Memory B cell (primary cell): Measurements from ENCODE around the gene SDR42E1.

Source experiments
- ATAC-seq: fragments of 150-1000 bp; cut with Tn5 transposase; 2 replicates; pipeline ENCODE4 v1.10.0; 2021; ENCODE audit warnings: low read depth, mild to moderate bottlenecking, moderate library complexity
- DNase-seq, 2 donors: peaks; one replicate each; pipeline ENCODE4 v3.0.0; 2022; ENCODE audit warnings: low spot score in 2 of 2
- H3K27ac Mint-ChIP-seq: one replicate; pipeline ENCODE4 v1.8.0; 2022; ENCODE audit warnings: mild to moderate bottlenecking, moderate library complexity, mixed read lengths
- H3K27me3 Mint-ChIP-seq: one replicate; pipeline ENCODE4 v1.8.0; 2022; ENCODE audit warnings: mixed read lengths
- H3K36me3 Mint-ChIP-seq: one replicate; pipeline ENCODE4 v1.8.0; 2022; ENCODE audit warnings: mild to moderate bottlenecking, mixed read lengths
- H3K4me1 Mint-ChIP-seq: one replicate; pipeline ENCODE4 v1.8.0; 2022; ENCODE audit warnings: mixed read lengths
- H3K4me3 Mint-ChIP-seq: one replicate; pipeline ENCODE4 v1.8.0; 2022; ENCODE audit warnings: mild to moderate bottlenecking, moderate library complexity, mixed read lengths
- H3K9me3 Mint-ChIP-seq: one replicate; pipeline ENCODE4 v1.8.0; 2022; ENCODE audit warnings: mixed read lengths

The SDR42E1 gene

DNA sequence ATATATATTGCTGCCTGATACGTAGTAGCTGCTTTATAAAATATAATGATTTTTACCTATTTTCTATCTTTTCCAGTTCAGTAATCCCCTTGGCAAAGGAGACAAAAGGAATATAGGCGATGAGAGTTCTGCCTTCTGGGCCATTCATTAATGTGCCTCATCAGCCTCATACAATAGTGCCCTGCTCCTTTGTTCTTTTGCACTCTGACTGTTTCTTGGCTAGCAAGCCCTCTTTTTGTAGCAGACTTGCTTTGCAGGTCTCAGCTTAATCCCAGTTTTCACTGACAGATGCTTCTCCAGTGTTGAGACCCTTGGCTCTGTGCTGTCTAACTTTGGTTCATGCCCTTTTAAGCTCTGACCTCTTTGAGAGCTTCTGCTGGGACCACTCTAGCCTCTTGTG is 34.2 kb upstream of the SDR42E1 start:
- H3K4me3 Mint-ChIP-seq, result no peak overlapping the region
- no peak for ATAC-seq
- H3K4me1 Mint-ChIP-seq, result no peaks in the 10 kb centered on the region

GRCh38 chr16:82044585-82044911 is 33.3 kb upstream of the SDR42E1 start:
- Mint-ChIP-seq H3K27ac (no peak overlapping the region), H3K4me1 (no peaks in the 10 kb centered on the region), H3K27me3 (peaks cover 14% of the 10 kb centered on the region), H3K9me3 (no peaks in the 10 kb centered on the region), H3K36me3 (no peaks in the 10 kb centered on the region), H3K4me3 (no peak overlapping the region)
- ATAC-seq (no peak), DNase-seq (no peak)

More for the DNA sequence above, 34.2 kb upstream of the SDR42E1 start:
- H3K9me3 Mint-ChIP-seq, result no peaks in the 10 kb centered on the region
- DNase-seq, result no peak
- H3K27ac Mint-ChIP-seq, result no peak overlapping the region
- H3K36me3 Mint-ChIP-seq, result no peaks in the 10 kb centered on the region
- H3K27me3 Mint-ChIP-seq, result peaks cover 15% of the 10 kb centered on the region

- DNase-seq, result no peak
- H3K4me3 Mint-ChIP-seq, result no peak overlapping the region
- H3K9me3 Mint-ChIP-seq, result no peaks in the 10 kb centered on the region
- no peak overlapping the region for H3K27ac Mint-ChIP-seq
- H3K4me1 Mint-ChIP-seq, result no peaks in the 10 kb centered on the region
- ATAC-seq, result no peak
- peaks cover 18% of the 10 kb centered on the region for H3K27me3 Mint-ChIP-seq
- H3K36me3 Mint-ChIP-seq, result no peaks in the 10 kb centered on the region
Measured at GRCh38 chr16:82043680-82044584, 32.7 kb upstream of the SDR42E1 start.

- Mint-ChIP-seq H3K9me3 (no peaks in the 10 kb centered on the region), H3K27me3 (peaks cover 16% of the 10 kb centered on the region), H3K27ac (no peak overlapping the region), H3K36me3 (no peaks in the 10 kb centered on the region), H3K4me3 (no peak overlapping the region), H3K4me1 (no peaks in the 10 kb centered on the region)
- ATAC-seq, result no peak
- no peak for DNase-seq
Measured at GRCh38 chr16:82042846-82043245, 31.6 kb upstream of the SDR42E1 start.

DNA sequence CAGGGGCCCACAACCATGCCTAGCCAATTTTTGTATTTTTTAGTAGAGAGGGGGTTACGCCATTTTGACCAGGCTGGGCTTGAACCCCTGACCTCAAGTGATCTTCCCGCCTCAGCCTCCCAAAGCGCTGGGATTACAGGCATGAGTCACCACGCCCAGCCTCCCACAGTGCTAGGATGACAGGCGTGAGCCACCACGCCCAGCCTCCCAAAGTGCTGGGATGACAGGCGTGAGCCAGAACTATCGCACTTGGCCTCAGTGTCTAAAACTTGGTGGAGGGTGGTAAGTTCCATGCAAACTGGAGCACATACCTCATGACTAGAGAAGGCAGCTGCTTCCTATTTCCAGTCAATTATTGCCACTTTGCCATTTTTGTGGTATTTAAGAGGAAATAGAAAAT is 30.9 kb upstream of the SDR42E1 start:
- peaks cover 11% of the 10 kb centered on the region for H3K27me3 Mint-ChIP-seq
- H3K27ac Mint-ChIP-seq, result no peak overlapping the region
- H3K9me3 Mint-ChIP-seq, result no peaks in the 10 kb centered on the region
- no peak for ATAC-seq
- H3K4me3 Mint-ChIP-seq, result no peak overlapping the region
- DNase-seq, result no peak
- H3K4me1 Mint-ChIP-seq, result no peaks in the 10 kb centered on the region
- no peaks in the 10 kb centered on the region for H3K36me3 Mint-ChIP-seq

- H3K27ac Mint-ChIP-seq, result no peak overlapping the region
- no peaks in the 10 kb centered on the region for H3K9me3 Mint-ChIP-seq
- DNase-seq, result no peak
- peaks cover 10% of the 10 kb centered on the region for H3K27me3 Mint-ChIP-seq
- no peak for ATAC-seq
- H3K4me1 Mint-ChIP-seq, result no peaks in the 10 kb centered on the region
- H3K36me3 Mint-ChIP-seq, result no peaks in the 10 kb centered on the region
- H3K4me3 Mint-ChIP-seq, result no peak overlapping the region
Measured at GRCh38 chr16:82041542-82041941, 30.3 kb upstream of the SDR42E1 start.

DNA sequence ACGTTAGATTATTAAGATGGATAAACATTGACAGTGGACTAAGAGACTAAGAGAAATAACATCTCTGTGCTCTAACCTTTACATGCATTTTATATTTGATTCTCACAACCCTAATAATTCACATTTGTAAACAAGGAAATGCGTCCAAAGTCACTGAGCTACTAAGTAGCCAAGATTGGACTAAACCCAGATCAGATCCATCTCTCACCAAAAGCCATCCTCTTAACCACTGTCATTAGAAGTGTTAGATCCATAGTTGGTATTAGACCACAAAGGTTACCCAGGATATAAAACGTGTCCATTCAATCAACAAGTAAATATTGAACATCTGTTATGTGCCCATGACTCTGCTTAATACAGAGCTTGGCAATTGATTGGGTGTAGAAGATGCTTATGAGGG is 29.0 kb upstream of the SDR42E1 start:
- Mint-ChIP-seq H3K36me3 (no peaks in the 10 kb centered on the region), H3K9me3 (no peaks in the 10 kb centered on the region), H3K4me3 (no peak overlapping the region), H3K27me3 (peaks cover 11% of the 10 kb centered on the region), H3K4me1 (no peaks in the 10 kb centered on the region), H3K27ac (no peak overlapping the region)
- DNase-seq (no peak), ATAC-seq (no peak)

- Mint-ChIP-seq H3K36me3 (no peaks in the 10 kb centered on the region), H3K9me3 (no peaks in the 10 kb centered on the region), H3K27ac (no peak overlapping the region), H3K4me3 (no peak overlapping the region), H3K27me3 (peaks cover 20% of the 10 kb centered on the region), H3K4me1 (no peaks in the 10 kb centered on the region)
- ATAC-seq, result no peak
- DNase-seq, result no peak
Measured at GRCh38 chr16:82037666-82038065, 26.4 kb upstream of the SDR42E1 start.

- H3K4me3 Mint-ChIP-seq, result no peak overlapping the region
- no peaks in the 10 kb centered on the region for H3K36me3 Mint-ChIP-seq
- H3K9me3 Mint-ChIP-seq, result no peaks in the 10 kb centered on the region
- H3K4me1 Mint-ChIP-seq, result no peaks in the 10 kb centered on the region
- no peak overlapping the region for H3K27ac Mint-ChIP-seq
- ATAC-seq (no peak), DNase-seq (no peak)
- H3K27me3 Mint-ChIP-seq, result peaks cover 24% of the 10 kb centered on the region
Measured at GRCh38 chr16:82037251-82037650, 26.0 kb upstream of the SDR42E1 start.

- no peaks in the 10 kb centered on the region for H3K36me3 Mint-ChIP-seq
- H3K4me3 Mint-ChIP-seq, result no peak within 1 kb of the TSS
- ATAC-seq (no peak), DNase-seq (no peak)
- no peaks in the 10 kb centered on the region for H3K9me3 Mint-ChIP-seq
- H3K27ac Mint-ChIP-seq, result no peak within 1 kb of the TSS
- H3K27me3 Mint-ChIP-seq, result peaks cover 22% of the 10 kb centered on the region
- H3K4me1 Mint-ChIP-seq, result no peaks in the 10 kb centered on the region
Measured at GRCh38 chr16:82034981-82035612, 23.8 kb upstream of the SDR42E1 start, which contains the start of gene HSD17B2. Gene HSD17B2 (plus strand): TSS chr16:82035253. CDS start chr16:82035425, 172 bp downstream.

GRCh38 chr16:82033683-82034300 is 22.5 kb upstream of the SDR42E1 start:
- H3K9me3 Mint-ChIP-seq, result no peaks in the 10 kb centered on the region

GRCh38 chr16:82033006-82033405 is 21.7 kb upstream of the SDR42E1 start:
- H3K4me1 Mint-ChIP-seq, result no peaks in the 10 kb centered on the region
- no peaks in the 10 kb centered on the region for H3K9me3 Mint-ChIP-seq
- no peak for DNase-seq
- no peak for ATAC-seq
- no peak overlapping the region for H3K27ac Mint-ChIP-seq
- H3K4me3 Mint-ChIP-seq, result no peak overlapping the region
- H3K36me3 Mint-ChIP-seq, result no peaks in the 10 kb centered on the region
- H3K27me3 Mint-ChIP-seq, result peaks cover 15% of the 10 kb centered on the region

More at GRCh38 chr16:82033683-82034300, 22.5 kb upstream of the SDR42E1 start:
- Mint-ChIP-seq H3K27me3 (peaks cover 19% of the 10 kb centered on the region), H3K4me1 (no peaks in the 10 kb centered on the region), H3K36me3 (no peaks in the 10 kb centered on the region), H3K27ac (no peak overlapping the region), H3K4me3 (no peak overlapping the region)
- DNase-seq (no peak), ATAC-seq (no peak)

- H3K4me1 Mint-ChIP-seq, result no peaks in the 10 kb centered on the region
- no peaks in the 10 kb centered on the region for H3K36me3 Mint-ChIP-seq
- H3K27ac Mint-ChIP-seq, result no peak overlapping the region
- DNase-seq, result no peak
- no peaks in the 10 kb centered on the region for H3K9me3 Mint-ChIP-seq
- H3K4me3 Mint-ChIP-seq, result no peak overlapping the region
- ATAC-seq, result no peak
- H3K27me3 Mint-ChIP-seq, result peaks cover 15% of the 10 kb centered on the region
Measured at GRCh38 chr16:82031116-82032084, 20.1 kb upstream of the SDR42E1 start.
